ENCODE data around the gene CLDN9.

Gene CLDN9

DNA sequence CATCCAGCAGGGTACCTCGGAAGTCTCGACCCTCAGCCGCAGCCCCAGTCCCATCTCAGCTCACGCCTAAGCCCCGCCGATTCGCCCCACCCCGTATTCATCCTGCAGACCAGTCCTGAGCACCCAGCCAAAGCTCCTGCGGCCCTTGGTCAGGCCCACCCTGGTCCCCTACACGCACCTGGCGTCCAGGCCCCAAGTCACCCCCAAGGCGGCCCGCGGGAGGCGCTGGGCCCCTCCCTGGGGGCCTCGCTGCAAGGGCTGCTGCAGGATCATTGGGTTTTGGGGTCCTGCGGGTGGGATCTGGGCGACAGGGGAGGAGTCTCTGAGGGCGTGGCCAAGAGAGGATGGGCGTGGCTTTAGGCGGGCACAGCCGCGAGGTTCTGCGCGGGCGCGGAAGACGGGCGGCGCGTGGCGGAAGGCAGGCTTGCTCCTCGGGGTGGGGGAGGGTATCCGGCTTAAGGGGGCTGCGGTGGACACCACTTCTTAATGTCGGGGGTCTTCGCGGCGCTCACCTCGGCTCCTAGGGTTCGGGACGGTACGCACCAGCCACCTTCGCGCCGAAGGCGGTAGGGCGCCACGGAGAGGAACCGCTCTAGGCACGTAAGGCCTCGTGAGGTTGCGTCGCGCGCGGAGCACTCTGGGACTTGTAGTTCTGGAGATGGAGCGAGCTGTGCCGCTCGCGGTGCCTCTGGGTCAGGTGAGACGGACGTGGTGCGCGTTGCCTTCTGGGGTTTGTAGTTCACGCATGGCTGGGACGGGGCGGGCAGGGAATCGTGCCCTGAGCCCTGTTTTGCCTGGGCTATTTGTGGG lies 11.2 kb downstream of the CLDN9 start, which contains the start of the genes HCFC1R1 and THOC6:
Gene HCFC1R1, minus strand, starts transcription at position 274 of the 810 bp plus-strand sequence. Its CDS starts 1 bp downstream, at position 273.
Gene THOC6, plus strand, starts transcription at position 367 of the 810 bp plus-strand sequence. Its CDS starts 292 bp downstream, at position 659.
- peak; percentile 92 for DNase-seq (ENCODE audit: extremely low read depth, low read depth)
- no peak; the same call in 1 of the 2 replicates for TF ChIP-seq CTCF (IDR thresholded peaks at IDR 0.05; ENCODE audit: low read depth, low read length)

GRCh38 chr16:3025032-3026002 lies 12.6 kb downstream of the CLDN9 start:
- TF ChIP-seq CTCF (IDR thresholded peaks at IDR 0.05; ENCODE audit: low read depth, low read length), result no peak
- DNase-seq (ENCODE audit: extremely low read depth, low read depth), result no peak

GRCh38 chr16:3026003-3026378 lies 13.3 kb downstream of the CLDN9 start:
- DNase-seq (ENCODE audit: extremely low read depth, low read depth), result no peak
- TF ChIP-seq CTCF (IDR thresholded peaks at IDR 0.05; ENCODE audit: low read depth, low read length), result no peak

DNA sequence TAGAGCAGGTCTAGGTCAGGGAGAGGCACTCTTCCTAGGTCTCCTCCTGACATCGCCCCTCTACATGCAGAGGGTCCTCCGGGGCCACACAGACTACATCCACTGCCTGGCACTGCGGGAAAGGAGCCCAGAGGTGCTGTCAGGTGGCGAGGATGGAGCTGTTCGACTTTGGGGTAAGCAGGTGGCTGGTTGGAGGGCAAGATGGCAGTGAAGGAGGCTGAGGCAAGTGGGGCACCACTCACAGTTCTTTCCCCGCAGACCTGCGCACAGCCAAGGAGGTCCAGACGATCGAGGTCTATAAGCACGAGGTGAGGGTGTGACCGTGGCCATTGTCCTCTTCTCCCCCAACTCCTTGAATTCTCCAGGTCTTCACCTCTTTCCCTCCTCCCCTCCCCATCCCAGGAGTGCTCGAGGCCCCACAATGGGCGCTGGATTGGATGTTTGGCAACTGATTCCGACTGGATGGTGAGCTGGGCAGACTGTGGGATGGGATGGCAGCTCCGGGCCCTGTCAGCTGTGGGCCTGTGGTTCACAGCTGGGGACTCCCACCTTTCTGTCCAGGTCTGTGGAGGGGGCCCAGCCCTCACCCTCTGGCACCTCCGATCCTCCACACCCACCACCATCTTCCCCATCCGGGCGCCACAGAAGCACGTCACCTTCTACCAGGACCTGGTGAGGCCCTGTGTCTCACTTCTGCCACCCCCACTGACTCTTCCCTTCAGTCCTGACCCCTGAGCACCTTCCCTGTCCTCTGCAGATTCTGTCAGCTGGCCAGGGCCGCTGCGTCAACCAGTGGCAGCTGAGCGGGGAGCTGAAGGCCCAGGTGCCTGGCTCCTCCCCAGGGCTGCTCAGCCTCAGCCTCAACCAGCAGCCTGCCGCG lies 14.1 kb downstream of the CLDN9 start:
- no peak for DNase-seq (ENCODE audit: extremely low read depth, low read depth)
- no peak for TF ChIP-seq CTCF (IDR thresholded peaks at IDR 0.05; ENCODE audit: low read depth, low read length)

- no peak for DNase-seq (ENCODE audit: extremely low read depth, low read depth)
- TF ChIP-seq CTCF (IDR thresholded peaks at IDR 0.05; ENCODE audit: low read depth, low read length), result no peak
Observed at GRCh38 chr16:3027489-3027795, 14.7 kb downstream of the CLDN9 start.

DNA sequence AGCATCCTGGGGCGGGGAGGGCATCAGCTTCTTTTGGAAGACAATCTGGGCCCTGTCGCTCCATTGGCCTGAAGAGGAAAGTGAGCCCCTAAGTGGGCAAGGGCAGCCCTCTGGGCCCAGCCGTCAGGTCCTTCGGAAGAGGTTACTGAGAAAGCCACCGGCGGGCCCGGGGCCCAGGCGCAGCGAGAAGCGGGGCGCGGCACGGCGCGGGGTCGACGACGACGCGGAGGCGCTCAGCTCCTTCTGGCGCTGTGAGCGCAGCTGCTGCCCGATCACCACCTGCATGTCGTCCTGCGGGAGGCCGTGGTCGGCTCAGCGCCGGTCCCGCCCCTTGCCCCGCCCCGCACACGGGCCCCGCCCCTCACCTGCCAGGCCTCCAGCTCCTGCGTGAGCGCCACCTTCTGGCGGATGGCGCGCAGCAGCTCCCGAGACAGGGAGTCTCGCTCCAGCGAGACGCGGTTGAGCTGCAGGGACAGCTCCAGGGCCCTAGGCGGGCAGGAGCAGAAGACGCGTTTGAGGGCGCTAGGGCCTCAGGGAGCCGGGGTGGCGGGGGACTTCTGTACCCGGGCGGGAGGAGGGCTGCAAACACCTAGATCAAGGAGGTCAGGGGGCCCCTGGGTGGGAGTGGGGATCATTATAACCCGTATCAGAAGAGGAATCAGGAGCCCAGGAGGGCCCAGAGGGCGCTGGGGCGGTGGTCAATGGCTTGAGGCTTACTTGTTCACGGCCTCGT lies 15.4 kb downstream of the CLDN9 start:
- DNase-seq (ENCODE audit: extremely low read depth, low read depth), result no peak

More for the DNA sequence above, 15.4 kb downstream of the CLDN9 start:
- TF ChIP-seq CTCF (IDR thresholded peaks at IDR 0.05; ENCODE audit: low read depth, low read length), result peak; percentile 50

All from AG09319 (cell line).